Fibroblast of lung (primary cell): ENCODE measurements around the gene DICER1. TPM values are rescaled to one million over a fixed set of nuclear protein-coding genes. Genes with fewer than 3 reads are reported as not detected.

Source experiments
- DNase-seq, 2 donors: peaks; one replicate each; pipeline versions ENCODE4 v3.0.0 to v3.0.0-alpha.2; 2010; ENCODE audit warnings: low read depth in 2 of 2
- H2AFZ ChIP-seq: 2 replicates; pipeline ENCODE4 v1.5.1; 2012; ENCODE audit warnings: low read length, control low read depth, inconsistent platforms
- H3K27ac ChIP-seq: 2 replicates; pipeline ENCODE4 v1.5.1; 2011; ENCODE audit warnings: low read length, control low read depth; ENCODE audit not compliant: insufficient read depth
- H3K27me3 ChIP-seq: 2 replicates; pipeline ENCODE4 v1.5.1; 2011; ENCODE audit warnings: mild to moderate bottlenecking, low read length; ENCODE audit not compliant: control insufficient read depth, insufficient read depth
- H3K36me3 ChIP-seq: 2 replicates; pipeline ENCODE4 v1.5.1; 2011; ENCODE audit warnings: low read length; ENCODE audit not compliant: control insufficient read depth, insufficient read depth
- H3K4me1 ChIP-seq: 2 replicates; pipeline ENCODE4 v1.5.1; 2011; ENCODE audit warnings: low read length; ENCODE audit not compliant: control insufficient read depth, insufficient read depth; ENCODE audit errors: extremely low read depth
- H3K4me2 ChIP-seq: 2 replicates; pipeline ENCODE4 v1.5.1; 2011; ENCODE audit warnings: low read length, control low read depth; ENCODE audit not compliant: insufficient read depth; ENCODE audit errors: extremely low read depth
- H3K4me3 ChIP-seq, 4 experiments: fragments of 200-600 bp in 1 of 4; sonication (generic) in 1 of 4; replicated peaks in 1 of 4; 2 replicates each; pipeline ENCODE4 v1.5.1; 2011 to 2016; ENCODE audit warnings: low read length in 4 of 4, low read depth in 3 of 4, mild to moderate bottlenecking in 3 of 4, control low read depth in 2 of 4, inconsistent platforms in 1 of 4, mixed read lengths in 1 of 4; ENCODE audit not compliant: insufficient read depth in 1 of 4; ENCODE audit errors: control extremely low read depth in 1 of 4
- H3K79me2 ChIP-seq: 2 replicates; pipeline ENCODE4 v1.5.1; 2012; ENCODE audit warnings: mild to moderate bottlenecking, low read length, inconsistent platforms; ENCODE audit not compliant: control insufficient read depth, insufficient read depth
- H3K9ac ChIP-seq: 2 replicates; pipeline ENCODE4 v1.5.1; 2011; ENCODE audit warnings: mild to moderate bottlenecking, low read length, control low read depth; ENCODE audit not compliant: insufficient read depth
- H3K9me3 ChIP-seq: 2 replicates; pipeline ENCODE4 v1.5.1; 2012; ENCODE audit warnings: low read depth, low read length; ENCODE audit not compliant: control insufficient read depth, insufficient read depth
- H4K20me1 ChIP-seq: 2 replicates; pipeline ENCODE4 v1.5.1; 2011; ENCODE audit warnings: low read length; ENCODE audit not compliant: control insufficient read depth, insufficient read depth; ENCODE audit errors: extremely low read depth
- CTCF ChIP-seq, 2 donors: IDR thresholded peaks in 1 of 2; conservative IDR thresholded peaks in 1 of 2; 1 replicate in 1 of 2; 2 replicates in 1 of 2; pipeline ENCODE4 v1.5.1; 2011 to 2012; ENCODE audit warnings: low read length in 2 of 2, control low read depth in 1 of 2, inconsistent platforms in 1 of 2, low read depth in 1 of 2, mild to moderate bottlenecking in 1 of 2
- EZH2 ChIP-seq: IDR thresholded peaks from 2 replicates; pipeline ENCODE4 v1.5.1; 2012; ENCODE audit warnings: low read length, control low read depth, mild to moderate bottlenecking; ENCODE audit errors: missing control alignments
- polyA plus RNA-seq, 2 donors: library from polyadenylated mRNA; depleted of rRNA in 1 of 2; stranded (reverse) in 1 of 2; unstranded in 1 of 2; fragments of >200 nt; gene quantifications; 2 replicates each; pipeline ENCODE4 v1.2.1, GENCODE V29; 2011 to 2012; ENCODE audit warnings: missing spikeins in 1 of 2
- total RNA-seq: library from RNA; depleted of rRNA; stranded (reverse); fragments of >200 nt; gene quantifications from 2 replicates; pipeline ENCODE4 v1.2.1, GENCODE V29; 2014

The DICER1 gene
- total and polyA plus RNA-seq, 2 donors (not counting 1 experiment from before 2014, with no cell fraction given), result 20.3 to 28.7 TPM

DNA sequence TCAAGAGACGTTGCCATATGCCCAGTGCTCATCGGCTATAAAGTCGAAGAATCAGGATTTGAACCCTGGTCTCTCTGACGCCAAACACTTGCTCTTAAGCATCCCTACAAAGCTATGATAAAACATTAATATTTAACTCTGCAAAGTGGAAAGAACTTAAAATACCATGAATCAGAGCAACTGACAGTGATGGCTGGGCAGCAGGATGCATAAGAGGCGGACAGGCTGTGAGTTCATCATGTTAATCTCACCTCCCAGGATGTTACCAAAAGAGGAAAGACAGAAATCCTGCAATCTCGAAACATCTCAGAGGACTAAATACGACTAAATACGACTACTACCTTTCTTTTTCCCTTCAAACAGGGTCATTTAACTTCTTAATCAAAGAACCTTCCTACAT is 5.8 kb downstream of the DICER1 start:
- H3K27me3 ChIP-seq, result no peaks in the 10 kb centered on the region
- no peak overlapping the region for H2AFZ ChIP-seq
- no peaks in the 10 kb centered on the region for H3K4me1 ChIP-seq
- no peaks in the 10 kb centered on the region for H4K20me1 ChIP-seq
- peaks cover 98% of the 10 kb centered on the region for H3K79me2 ChIP-seq
- no peak overlapping the region for H3K9ac ChIP-seq
- H3K36me3 ChIP-seq, result no peaks in the 10 kb centered on the region
- H3K27ac ChIP-seq, result no peak overlapping the region
- no peak for TF ChIP-seq CTCF (conservative IDR thresholded peaks at IDR 0.05 in 1 of 2, IDR thresholded peaks at IDR 0.05 in 1 of 2; ENCODE audit: low read depth in 1 of 2, low read length in 2 of 2)
- no peak for TF ChIP-seq EZH2
- H3K4me2 ChIP-seq, result no peak overlapping the region
- H3K9me3 ChIP-seq, result no peaks in the 10 kb centered on the region
- H3K4me3 ChIP-seq, result no peak overlapping the region
- DNase-seq, result no peak

GRCh38 chr14:95150910-95151309 is 6.4 kb downstream of the DICER1 start:
- no peak overlapping the region for H3K9ac ChIP-seq
- H3K27ac ChIP-seq, result no peak overlapping the region
- H4K20me1 ChIP-seq, result no peaks in the 10 kb centered on the region
- no peaks in the 10 kb centered on the region for H3K4me1 ChIP-seq
- H3K36me3 ChIP-seq, result no peaks in the 10 kb centered on the region
- H3K27me3 ChIP-seq, result no peaks in the 10 kb centered on the region
- H3K79me2 ChIP-seq, result peaks cover 98% of the 10 kb centered on the region
- TF ChIP-seq EZH2 (no peak), CTCF (conservative IDR thresholded peaks at IDR 0.05 in 1 of 2, IDR thresholded peaks at IDR 0.05 in 1 of 2; ENCODE audit: low read depth in 1 of 2, low read length in 2 of 2) (no peak)
- no peaks in the 10 kb centered on the region for H3K9me3 ChIP-seq
- H3K4me3 ChIP-seq, result no peak overlapping the region
- H3K4me2 ChIP-seq, result no peak overlapping the region
- H2AFZ ChIP-seq, result no peak overlapping the region
- DNase-seq, result no peak

DNA sequence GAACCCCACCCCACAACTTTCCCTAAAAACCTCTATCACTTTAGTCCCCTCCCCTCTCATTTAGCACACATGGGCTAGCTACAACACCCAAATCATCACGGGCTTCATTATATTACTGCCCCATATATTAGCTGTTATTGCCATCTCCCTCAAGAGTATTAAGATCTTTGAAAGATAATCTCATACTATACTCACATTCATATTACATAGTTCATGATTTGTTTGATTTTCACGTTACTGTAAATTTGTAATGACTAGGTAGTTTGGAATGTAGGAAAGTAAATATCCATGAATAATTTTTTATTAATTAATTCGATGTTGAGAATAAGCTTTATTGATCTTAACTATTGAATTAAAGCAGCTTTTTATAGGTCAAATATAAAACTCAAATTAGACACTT is 7.9 kb downstream of the DICER1 start:
- H3K9me3 ChIP-seq, result no peaks in the 10 kb centered on the region
- H3K36me3 ChIP-seq, result no peaks in the 10 kb centered on the region
- H2AFZ ChIP-seq, result no peak overlapping the region
- H3K79me2 ChIP-seq, result peaks cover 94% of the 10 kb centered on the region
- H3K4me1 ChIP-seq, result no peaks in the 10 kb centered on the region
- no peak overlapping the region for H3K4me3 ChIP-seq
- H3K27me3 ChIP-seq, result no peaks in the 10 kb centered on the region
- no peaks in the 10 kb centered on the region for H4K20me1 ChIP-seq
- no peak overlapping the region for H3K4me2 ChIP-seq
- no peak for DNase-seq
- H3K27ac ChIP-seq, result no peak overlapping the region
- TF ChIP-seq CTCF (conservative IDR thresholded peaks at IDR 0.05 in 1 of 2, IDR thresholded peaks at IDR 0.05 in 1 of 2; ENCODE audit: low read depth in 1 of 2, low read length in 2 of 2) (no peak), EZH2 (no peak)
- H3K9ac ChIP-seq, result no peak overlapping the region
